HG02642 (cell line): ENCODE results near the gene TTC32.
A peak's percentile ranks its signal among the peaks of the same experiment; 100 is the strongest.
"Not testable (repeated sequence)": the region's sequence is repeated elsewhere in the genome, so short reads cannot be mapped to it uniquely, and the experiment has no call there.

Experiments used
- ATAC-seq: cut with Tn5 transposase; IDR thresholded peaks from one replicate; pipeline ENCODE4 v1.9.1; 2021; ENCODE audit warnings: mild to moderate bottlenecking; ENCODE audit not compliant: unreplicated experiment, poor library complexity

The TTC32 gene

DNA sequence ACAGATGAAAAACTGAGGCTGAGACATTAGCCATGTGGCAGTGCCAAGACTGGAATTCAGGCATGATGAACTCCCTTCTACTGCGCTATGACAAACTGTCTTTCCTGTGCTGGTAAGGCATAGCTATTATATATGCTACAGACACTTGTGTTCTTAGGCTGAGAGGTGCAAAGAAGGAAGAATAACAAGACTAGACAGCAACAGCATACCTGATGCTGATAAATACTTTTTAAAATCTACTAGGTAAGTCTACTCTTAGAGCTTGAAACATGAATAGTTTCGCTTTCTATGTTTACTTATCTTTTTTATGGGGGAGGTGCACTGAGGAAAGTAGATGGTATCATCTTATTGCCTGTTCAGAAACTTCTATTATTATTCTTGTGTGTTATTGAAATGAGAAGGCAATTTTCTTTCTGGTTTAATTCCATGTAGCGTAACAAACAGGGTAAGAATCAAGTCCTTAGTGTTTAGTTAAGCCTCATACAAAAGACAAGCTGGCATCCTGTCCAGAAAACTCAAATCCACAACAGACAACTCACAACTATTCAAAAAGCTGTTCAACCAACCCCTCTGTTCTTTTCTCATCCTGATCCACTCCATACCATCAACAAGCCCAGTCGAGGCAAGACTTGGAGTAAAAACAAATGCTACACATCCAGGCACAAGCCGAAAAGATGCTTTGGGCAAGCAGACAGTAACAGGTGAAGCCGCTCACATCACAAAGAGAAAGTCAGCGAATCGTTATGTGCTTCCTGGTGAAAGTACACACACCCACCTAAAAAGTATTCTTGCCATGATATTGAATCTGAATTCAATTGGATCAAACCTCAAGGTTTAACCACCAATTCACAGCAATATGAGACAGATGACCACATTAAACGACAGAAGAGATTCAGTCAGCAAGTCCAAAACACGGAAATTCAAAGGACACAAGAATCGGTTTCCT, 1.5 kb downstream of the TTC32 start:
- ATAC-seq = peak; percentile 23

DNA sequence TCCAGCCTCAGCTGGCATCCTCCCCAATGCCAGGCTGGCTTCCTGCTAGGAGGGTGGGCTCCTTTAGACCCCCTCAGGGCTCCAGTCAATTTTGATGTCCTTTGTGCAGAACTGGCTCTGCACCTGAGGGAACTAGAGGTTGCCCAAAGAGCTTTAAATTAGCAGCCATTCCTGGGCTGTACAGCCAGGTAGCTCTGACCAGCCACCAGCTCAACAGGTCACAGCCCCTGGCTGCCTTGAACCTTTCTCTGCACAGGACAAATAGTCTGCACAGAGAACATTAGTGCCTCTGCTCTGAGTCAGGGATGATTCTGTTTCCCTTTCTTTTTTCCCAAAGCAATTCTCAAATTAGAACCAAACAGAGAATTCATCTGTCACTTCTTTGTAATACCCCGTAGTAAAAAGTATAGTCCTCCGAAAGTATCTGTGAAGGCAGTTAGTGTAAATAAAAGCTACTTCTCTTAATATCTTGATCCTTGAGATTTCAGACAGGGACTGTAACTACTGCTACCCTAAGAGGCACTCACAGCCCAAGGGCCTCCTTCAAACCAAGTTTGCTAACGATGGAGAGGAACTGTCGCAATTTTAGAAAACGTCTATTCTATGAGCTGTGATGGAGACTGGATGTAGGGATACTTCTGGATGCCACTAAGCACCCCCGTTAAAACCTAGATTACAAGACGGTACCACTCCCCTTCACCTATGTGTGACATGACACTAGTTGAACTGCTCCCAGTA, 3.0 kb downstream of the TTC32 start:
- ATAC-seq = no peak

DNA sequence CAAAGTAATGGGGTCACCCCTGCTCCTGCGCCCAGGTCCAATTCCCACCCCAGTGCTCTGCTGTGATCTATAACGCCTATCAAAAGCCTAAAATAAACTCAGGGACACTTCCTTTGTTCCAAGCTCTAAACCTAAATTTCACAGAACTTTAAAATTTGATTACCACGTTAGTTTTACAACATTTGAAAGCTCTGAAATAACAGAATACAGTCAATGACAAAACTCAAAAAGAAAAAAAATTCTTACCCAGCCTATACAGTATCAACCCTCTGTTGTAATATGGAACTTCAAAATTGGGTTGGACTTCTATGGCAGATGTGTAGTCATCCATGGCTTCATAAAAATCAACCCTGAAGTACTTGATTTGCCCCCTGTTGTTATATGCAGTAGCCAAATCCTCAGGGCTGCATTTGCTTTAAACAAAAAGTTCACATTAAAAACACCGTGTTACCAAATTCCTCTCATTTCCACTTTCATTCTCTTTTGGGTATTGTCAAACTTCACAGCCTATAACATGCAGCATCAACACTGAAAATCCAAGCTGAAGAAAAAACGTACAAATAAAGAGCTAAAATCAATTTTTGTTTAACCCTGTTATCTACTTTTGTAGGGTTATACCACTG, 4.0 kb downstream of the TTC32 start:
- no peak for ATAC-seq

DNA sequence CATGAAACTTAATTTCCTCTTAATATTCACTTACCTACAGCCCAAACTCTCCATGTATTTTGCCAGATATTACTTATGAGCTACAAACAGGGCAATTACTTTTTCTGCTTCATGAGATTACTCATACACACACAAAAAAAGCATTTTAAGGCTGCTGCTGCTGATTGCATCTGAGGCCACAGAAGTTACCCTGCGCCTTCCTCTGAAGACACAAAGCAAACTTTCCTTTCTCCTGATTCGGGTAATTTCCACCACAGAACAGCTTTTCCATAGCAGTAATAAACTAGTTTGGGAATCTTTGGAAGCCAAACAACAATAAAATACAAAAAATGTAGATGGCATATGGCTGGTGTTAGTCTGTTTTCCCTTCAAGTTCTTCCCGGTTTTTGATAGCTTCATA, 6.2 kb downstream of the TTC32 start:
- ATAC-seq = no peak

DNA sequence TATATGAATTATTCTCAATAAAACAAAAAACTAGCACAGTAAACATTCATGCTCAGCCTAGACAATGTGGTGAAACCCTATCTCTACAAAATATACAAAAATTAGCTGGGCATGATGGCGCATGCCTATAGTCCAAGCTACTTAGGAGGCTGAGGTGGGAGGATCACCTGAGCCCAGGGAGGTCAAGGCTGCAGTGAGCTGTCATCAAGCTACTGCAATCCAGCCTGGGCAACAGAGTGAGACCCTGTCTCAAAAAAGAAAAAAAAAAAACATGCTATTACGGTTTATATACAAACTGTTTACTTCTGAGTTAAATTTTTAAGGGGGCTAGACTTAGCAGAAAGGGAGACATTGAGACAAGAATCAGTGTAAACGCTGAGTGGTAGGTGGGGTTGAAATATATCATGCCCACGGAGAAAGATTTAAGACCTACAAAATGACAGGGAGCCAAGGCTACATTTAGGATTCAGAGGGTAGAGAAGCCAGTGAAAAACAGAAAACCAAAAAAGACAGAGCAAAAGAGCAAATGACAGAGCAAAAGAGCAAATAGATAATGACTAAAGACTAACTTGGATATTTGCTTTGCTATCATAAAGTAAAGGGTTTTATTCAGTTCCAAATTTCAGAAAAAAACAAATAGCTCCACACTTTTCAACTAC, 7.5 kb downstream of the TTC32 start:
- ATAC-seq = peak; percentile 20

DNA sequence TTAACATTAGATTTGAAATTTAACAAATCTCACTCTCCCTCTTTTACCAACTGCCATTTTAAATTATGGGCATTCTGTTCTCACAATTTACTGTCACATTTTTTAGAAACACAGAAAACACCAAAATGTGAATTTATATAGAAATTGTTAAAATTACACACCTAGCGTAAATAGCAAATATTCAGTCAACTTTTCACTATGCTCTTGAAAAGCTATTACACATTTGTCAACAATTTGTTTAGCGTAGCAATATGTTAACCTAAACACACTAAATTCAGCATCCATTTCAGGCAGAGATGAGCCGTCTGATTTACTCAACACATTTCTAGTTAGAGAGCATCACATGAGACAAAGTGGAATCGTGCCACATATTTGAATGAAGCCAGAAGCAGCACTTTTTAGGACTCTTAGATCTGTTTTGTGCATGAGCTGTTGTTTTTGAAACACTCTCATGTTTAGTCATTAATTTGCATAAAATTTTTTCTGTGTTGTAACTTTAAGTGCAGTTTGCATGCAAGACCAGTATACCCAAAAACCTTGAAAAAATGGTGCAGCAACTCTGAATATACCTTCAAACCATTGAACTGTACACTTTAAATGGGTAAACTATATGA, 8.2 kb downstream of the TTC32 start:
- peak; percentile 86 for ATAC-seq

DNA sequence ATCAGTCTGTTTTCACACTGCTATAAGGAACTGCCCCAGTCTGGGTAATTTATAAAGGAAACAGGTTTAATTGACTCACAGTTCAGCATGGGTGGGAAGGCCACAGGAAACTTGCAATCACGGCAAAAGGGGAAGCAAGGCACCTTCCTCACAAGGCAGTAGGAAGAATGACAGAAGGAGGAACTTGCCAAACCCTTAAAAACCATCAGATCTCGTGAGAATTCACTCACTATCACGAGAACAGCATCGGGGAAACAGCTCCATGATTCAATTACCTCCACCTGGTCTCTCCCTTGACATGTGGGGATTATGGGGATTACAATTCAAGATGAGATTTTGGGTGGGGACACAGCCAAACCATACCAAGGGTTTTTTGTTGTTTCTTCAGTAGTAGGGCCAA, 9.8 kb downstream of the TTC32 start:
- not testable (repeated sequence) for ATAC-seq

DNA sequence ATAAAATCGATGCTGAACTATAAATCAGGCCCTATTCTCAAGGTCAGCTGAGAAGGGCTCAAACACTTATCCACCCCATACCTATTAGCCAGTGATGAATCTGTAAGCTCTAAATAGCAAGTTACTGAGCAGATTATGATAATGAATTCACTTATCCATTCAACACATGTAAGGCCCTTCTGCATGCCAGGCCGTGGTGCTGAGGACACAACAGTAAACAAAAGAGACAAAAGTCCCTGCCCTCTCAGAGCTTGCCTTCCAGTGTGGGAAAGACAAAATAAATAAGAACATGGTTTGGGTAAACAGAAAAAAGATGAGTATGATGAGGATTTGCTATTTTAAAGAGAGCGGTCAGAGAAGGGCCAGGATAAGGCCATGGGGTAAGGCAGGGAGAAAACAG, 11.7 kb downstream of the TTC32 start:
- no peak for ATAC-seq

DNA sequence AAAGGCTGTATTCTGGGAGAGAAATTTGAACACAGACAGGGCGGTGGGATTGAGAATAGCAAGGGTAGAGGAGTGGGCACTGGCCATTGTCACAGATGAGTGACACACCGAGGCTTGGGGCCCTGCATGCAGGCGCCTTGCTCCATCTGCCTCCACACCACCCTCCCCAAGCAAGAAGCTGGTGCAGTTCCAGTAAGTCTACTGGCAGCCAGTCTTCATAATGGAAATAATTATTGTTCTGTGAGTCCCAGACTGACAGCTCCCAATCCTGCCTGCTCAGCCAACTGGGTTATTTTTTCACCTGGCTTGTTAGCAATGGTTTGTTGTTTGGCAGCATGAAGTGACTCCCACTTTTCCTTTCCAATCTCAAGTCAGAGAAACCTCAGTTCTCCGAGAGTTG, 13.0 kb downstream of the TTC32 start:
- no peak for ATAC-seq

DNA sequence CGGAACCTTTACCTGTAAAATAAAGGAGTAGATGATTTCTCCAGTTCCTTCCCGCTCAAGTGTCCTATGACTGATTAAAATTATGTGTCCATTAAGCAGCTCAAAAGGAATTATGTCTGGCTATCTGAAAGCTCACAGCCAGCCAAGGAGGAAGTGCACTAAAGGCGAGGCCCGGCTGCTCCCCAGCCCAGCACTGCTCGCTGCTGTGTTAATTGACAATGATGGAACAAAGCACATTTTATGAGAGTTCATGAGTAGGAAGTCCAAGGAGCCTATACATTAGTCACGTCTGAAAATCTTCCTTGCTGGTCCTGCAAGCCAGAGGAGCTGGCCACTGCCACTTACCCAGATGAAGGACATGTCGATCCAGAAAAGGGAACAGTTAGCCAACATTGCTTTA, 14.3 kb downstream of the TTC32 start:
- no peak for ATAC-seq

DNA sequence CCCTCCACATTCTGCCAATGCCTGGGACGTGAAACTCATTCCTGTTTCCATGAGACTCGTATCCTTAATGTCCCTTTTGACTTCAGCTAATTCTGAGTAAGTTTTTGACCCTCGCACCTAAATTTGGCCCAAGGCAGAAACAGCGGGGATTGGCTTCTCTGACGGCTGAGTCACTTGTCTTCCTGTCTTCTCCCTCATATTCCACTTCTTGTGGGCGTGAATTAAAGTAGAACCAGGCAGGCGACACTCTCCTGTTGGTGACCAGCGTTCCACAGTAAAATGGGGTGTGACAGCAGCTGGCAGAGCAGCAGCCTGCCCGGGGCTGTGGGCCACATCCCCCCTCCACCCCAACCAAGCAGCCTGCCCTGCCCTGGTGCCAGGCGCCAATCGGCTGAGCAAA, 15.5 kb downstream of the TTC32 start:
- ATAC-seq = no peak

DNA sequence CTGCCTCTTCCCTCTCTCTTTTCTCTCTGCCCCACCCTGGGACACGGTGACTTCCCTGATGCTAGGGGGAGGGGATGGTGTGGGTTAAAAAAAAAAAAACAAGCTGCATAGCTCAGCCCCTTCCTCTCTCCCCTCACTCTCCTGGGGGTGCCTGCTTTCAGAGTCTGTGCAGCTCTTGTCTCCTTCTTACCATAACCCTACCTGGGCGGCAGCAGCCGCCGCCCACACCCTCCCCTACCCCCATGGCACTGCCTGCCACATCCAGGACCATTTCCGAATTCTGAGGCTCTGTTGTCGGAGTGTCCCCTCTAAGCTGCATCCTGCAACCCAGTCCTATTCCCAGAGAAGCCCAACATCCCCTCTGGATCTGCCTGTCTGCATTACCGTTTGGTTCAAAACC, 16.0 kb downstream of the TTC32 start:
- ATAC-seq = no peak

DNA sequence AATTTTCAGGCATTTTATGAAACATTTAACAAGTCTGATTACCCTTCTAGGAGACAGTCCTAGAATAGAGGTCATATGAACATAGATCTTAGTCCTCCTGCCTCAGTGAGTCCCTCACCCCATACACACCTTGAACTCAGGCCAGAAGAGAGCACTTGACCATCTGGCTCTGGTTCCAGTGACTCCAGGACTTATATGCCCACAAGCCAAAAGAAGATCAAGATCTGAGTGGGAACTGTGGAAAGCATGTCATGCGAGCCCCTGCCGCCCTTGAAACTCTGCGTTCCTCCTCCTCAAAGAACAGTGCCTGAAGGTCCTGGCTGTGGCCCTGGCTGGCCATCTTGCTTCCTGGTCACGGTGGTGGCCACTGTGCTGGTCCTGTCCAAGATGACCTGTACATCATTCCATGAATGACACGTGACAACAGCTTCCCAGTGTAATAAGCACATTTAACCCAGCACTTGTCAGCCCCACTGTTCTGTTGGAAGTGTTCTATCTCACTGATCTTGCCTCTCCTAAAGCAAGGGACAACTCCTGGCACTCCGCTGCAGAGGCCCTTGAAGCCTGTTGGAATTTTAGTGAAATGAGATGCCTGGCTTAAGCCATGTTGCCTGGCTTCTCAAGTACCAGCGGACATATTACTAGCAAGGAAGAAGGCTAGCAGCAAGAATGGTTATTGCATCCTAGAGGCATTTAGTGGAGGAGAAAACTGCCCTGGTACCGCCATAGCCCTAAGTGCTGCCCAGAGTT, 17.6 kb downstream of the TTC32 start:
- ATAC-seq = no peak

DNA sequence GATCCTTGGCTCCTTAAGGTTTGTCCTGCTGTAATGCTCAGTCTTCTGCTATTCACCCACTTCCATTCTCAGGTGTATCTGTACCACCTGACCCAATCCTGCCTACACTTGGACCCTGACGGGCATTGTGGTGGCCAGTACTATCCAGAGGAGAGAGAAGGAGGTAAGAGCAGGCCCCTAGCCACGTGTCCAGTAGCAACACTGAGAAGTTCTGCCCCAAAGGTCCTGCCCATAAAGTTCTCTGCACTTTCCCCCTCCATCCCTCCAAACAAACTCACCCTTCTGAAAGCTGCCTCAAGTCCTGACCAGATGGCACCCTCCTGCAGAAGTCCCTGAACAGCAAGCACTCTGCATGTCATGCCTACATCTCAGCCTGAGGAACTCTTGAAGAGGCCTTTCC, 18.3 kb downstream of the TTC32 start:
- no peak for ATAC-seq

DNA sequence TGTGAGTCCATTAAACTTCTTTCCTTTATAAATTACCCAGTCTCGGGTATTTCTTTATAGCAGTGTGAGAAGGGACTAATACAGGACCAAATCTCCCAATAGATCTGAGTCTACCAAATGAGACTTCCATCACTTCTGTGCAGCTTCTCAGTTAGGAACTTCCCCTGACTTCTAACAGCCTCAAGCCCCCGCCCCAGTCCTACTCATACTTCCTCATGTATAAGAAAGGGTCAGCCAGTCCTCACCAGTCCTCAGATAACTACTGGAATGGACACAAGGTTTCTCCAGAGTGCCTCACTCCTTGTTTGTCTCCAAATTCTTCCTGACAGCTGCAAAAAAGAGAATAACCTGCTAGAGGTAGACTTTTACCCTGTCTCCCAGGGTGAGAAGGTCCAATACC, 19.5 kb downstream of the TTC32 start:
- no peak for ATAC-seq

DNA sequence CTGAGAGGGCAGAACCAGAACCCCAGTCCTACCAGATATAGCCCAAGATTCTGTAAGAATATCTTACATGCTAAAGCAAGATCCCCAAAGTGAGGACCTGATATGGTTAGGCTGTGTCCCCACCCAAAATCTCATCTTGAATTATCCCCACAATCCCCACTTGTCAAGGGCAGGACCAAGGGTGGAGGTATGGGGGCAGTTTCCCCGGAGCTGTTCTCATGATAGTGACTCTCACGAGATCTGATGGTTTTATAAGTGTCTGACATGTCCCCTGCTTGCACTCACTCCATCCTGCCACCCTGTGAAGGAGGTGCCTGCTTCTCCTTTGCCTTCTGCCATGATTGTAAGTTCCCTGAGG, 19.9 kb downstream of the TTC32 start:
- no peak for ATAC-seq

DNA sequence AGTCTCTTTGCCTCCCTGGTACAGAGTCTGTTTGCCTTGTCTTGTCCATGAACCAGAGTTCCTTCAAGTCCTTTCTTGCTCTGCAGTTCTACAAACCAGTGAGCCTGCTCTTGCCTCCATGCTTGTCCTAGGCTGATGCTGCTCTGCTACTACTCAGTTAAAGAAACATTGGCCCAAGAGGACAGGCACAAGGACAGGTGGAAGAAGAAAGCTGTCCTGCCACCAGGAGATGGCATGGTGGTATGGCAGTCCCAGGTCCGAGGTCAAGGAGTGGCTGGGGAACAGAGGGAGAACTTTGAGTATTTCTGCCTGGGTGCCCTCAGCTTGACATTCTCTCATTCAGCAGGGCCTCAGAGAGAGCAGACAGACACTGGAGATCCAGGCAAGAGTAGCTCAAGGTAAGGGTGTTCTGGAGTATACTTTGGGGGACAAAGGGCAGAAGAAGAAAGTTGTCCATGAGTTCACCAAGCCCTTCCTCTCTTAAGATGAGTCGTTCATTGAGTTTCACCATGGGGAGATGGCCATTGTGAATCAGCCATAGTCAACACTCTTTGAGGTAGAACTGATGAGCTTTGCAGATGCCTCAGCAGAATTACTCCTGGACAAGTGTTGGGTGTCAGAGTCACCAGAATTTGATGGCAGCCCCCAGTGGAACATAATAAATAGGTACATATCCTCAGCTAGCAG, 20.4 kb downstream of the TTC32 start:
- no peak for ATAC-seq

DNA sequence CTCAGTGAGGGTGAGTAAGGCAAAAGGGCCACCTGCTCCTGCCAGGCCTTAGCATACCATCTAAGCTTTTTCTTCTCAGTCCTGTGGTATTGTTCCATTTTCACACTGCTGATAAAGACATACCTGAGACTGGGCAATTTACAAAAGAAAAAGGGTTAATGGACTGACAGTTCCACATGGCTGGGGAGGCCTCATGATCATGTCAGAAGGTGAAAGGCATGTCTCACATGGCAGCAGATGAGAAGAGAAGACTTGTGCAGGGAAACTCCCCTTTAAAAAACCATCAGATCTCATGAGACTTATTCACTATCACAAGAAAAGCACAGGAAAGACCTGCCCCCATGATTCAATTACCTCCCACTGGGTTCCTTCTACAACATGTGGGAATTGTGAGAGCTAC, 21.6 kb downstream of the TTC32 start:
- not testable (repeated sequence) for ATAC-seq

DNA sequence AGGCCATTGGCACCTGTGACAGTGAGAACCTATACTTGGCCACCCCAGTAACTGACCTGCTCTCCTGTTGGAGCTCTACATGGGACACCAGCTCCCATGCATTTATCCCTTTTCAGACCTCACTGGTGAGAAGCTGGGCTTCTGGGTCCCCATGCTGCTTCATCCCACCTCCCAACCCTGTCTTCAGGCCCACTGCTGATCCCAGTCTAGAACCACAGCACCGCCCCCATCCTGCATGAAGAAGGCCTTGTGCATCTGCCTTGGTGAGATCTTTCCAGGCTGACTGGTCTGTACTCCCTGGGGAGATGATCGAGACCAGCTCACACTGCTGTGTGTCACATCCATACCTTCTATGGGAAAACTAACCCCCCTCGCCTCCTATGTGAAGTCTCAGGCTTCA, 22.7 kb downstream of the TTC32 start:
- ATAC-seq = no peak
